Measurements from ENCODE around the gene ZEB2.

Gene ZEB2

DNA sequence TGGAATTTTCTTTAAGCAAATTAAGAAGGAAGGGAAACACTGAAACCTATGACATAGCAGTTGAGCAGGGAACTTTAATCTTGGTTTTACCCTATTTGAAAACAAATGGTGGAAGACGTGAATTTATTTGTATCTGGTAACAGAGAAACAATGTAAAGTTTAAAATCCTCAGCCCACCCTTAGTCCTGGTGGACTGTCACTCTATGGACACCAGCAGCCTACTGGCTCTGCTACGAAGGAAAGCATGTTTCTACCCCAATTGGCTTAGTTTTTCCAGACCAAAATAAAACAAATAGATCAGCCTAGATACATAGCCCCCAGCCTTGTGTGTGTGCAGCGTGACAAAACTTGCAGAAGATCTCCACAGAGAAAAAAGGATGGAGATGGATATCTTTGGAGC lies 7.4 kb downstream of the ZEB2 start:
- DNase-seq: no peak

- DNase-seq: no peak
Measured at GRCh38 chr2:144511937-144512336, 8.0 kb downstream of the ZEB2 start.

DNA sequence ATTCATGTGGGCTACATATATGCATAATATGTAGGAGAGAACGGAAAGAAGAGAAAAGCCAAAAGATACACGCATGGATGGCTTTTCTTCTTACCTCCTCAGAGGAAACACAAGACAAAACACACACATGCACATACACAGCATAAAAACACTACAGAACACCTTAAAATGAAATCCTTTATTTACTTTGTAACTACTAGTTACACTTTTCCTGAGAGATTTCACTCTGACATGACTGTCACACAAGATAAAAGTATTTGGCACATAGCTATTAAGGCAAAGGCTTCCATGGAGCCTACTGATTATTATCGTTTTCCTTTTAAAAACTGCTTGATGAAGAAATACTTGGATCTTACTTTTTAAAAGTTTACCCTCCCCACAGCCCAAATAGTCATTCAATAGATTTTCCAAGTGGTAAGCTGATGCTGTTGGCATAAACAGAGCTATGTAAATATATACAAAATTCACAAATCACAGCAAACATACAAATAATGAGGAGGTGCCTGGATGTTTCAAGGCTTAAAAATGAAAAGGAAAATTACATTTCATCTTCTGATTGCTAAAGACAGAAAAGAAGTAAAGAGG lies 8.6 kb downstream of the ZEB2 start:
- no peak for DNase-seq

- DNase-seq: peak; percentile 72 to 77
Measured at GRCh38 chr2:144510294-144510991, 9.5 kb downstream of the ZEB2 start.

DNA sequence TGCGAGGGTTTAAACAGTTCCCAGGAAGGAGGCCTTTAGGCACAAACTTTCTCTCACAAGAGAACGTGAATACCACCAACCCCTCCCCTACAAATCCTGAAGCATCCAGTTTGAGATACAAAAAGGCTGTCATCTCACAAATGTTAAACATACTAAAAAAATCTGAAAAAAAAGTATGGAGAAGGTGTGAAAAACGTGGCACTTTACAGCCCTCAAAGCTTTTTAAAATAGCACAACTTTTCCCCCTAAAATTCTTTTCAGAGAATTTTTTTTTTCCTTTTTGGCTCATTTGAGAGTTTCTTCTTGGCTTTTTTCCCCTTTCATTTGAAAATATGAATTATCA lies 10.1 kb downstream of the ZEB2 start:
- DNase-seq: no peak

GRCh38 chr2:144509001-144509878 lies 10.7 kb downstream of the ZEB2 start:
- no peak for DNase-seq

DNA sequence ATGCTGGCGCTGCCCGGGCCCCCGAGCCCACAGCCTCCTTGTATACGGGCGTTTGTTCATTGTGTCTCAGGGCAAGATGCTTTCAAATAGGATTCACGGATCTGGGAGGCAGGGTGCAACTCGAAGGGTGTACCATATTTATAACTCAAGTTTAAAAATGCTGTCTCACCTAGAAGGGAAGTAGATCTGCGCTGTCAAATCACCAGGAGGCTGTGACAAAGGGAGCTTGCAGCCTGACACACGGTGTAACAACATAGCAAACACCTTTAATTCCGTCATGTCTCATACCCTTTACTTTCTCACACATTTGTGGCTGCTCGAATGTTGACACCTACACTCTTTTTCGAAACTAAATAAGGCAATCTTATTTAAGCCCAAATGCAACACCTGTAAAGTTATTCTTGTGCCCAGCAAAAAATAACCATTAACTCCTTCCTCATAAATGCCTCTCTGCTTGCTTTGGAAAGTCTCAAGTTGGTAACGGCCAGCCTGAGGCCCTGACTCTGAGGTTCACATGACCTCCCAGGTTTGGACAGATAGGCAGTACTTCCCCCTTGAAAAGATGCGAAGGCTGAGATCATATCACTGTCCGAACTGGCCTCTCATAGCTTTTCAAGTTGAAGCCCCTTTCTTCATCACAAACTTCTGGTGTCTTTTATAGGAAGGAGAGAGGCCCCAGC lies 11.6 kb downstream of the ZEB2 start:
- peak; percentile 56 to 61 for DNase-seq

DNA sequence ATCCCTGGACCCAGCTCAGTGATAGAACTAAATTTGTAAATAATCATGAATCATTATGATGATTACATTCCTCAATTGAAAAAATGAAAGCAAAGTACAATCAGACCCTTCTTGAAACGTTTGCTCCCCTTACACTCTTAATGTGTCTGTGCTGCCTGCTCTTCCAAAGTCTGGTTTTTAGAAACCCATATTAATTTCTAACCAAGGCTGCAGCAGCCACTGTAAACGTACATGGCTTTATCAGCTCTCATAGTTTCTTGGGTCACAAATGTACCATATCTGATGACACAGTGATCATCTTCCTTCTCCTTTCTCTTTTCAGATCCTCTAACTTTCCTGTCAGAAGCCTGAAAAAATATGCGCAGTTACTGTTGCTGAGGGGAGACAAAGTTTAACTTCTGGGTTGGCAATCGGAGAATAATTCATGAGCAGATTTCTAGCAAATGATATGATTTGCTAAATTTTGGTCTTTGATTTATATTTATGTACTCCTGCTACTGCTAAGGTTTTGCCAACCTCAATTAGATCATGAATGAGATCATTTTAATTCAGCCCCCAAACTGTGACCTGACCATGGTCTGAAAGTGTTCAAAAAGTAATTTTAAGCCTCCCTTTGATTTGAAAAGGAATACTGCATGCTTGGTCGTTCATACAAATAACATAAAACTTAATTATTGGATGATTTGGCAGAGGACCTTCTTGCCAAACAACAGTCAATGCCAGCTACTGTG lies 12.3 kb downstream of the ZEB2 start:
- no peak for DNase-seq

DNA sequence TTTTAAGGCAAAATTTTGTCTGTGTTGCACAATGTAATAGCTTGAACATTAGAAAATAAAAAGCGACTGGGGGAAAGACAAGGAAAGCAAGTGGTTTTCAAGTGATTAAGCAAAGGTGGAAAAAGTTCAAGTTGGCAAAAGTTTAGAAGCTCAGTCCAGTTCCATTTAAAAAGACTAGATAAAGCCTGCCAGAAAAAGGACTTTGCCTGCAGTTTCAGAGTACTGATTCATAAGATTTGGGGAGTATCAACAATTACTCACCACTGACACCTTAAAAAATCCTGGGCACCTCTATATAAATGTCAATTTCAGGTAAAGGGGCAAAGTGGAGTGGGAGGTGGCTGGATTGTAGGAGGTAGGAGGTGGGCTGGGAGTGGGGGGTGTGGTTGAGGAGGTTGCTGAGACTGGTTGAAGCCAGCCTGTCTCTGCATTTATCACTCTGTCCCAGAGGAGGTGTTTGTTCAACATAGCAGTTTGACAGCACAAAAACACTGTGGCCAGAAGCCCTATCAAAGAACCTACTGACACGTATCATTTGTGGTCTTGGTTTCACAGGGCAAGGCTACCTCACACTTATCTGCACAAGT lies 14.6 kb downstream of the ZEB2 start:
- DNase-seq: peak; percentile 55 to 62

DNA sequence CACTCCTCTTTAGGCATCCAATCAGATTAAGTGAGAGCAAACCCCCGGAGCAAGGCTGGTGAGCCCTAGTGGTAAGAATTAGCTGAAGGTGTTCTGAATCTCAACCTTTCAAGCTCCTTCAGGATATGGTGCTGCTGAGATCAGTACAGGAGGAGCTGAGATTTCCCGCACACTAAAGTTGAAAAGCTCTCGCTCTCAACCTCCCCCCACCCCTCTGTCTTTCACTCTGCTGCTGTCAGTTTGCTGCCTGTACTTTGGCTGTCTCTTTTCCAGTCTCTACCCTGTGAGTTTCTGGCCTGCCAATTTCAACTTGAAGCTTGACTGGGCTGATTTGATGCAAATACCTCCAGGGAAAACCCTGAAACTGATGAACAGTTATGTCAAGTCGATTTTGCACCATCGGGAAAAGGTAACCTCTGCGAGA lies 15.7 kb downstream of the ZEB2 start:
- DNase-seq: no peak

GRCh38 chr2:144503242-144503641 lies 16.7 kb downstream of the ZEB2 start:
- no peak for DNase-seq

DNA sequence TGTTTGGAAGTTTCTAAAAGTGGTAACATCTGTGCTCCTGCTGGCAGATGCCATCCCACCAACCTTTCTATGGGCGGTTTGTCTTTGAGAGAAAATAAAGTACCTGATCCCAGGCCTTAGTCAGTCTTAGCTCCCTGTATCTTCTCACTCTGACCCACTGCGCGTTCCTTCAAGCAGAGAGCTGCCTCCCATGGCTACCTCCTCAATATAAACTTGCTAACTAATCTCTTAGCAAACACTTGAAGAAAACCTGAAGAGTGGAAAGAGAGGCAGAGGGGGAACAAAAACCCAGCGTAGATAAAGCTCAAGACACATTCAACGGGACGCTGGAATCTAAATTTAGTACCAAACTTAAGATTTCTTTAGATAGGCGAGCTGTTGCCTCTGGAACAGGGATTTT lies 17.6 kb downstream of the ZEB2 start:
- DNase-seq: no peak

GRCh38 chr2:144501627-144502026 lies 18.3 kb downstream of the ZEB2 start:
- DNase-seq: no peak

- DNase-seq: no peak
Measured at GRCh38 chr2:144501118-144501517, 18.8 kb downstream of the ZEB2 start.

- DNase-seq: no peak
Measured at GRCh38 chr2:144500563-144500962, 19.4 kb downstream of the ZEB2 start.

- DNase-seq: no peak
Measured at GRCh38 chr2:144498277-144498676, 21.6 kb downstream of the ZEB2 start.

DNA sequence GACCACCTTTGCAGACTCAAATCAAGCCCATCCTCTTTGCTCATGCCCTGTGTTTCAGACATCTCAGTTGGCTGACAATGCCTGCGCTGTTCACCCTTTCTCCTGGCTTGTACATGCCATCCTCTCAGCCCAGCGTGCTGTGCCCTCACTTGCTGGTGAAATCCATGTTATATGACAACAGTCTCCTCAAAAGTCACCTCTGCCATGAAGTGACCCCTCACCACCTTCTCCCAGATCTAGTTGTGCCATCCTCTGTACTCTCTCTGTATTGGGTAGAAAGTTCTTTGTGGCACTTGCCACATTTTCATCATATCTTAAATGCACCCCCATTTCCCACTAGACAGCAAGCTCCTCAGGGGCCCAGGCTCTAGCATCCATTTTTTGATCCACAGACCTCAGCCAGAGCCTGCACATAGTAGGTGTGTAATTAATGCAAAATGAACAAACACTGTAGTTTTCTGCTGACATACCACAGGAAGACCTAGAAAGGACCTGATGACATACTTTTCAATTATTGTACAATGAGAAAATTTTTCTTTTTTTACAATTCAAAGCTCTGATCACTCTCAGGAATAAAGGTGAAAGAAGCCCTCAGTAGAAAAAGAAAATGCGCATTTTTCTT lies 22.8 kb downstream of the ZEB2 start:
- no peak for DNase-seq

DNA sequence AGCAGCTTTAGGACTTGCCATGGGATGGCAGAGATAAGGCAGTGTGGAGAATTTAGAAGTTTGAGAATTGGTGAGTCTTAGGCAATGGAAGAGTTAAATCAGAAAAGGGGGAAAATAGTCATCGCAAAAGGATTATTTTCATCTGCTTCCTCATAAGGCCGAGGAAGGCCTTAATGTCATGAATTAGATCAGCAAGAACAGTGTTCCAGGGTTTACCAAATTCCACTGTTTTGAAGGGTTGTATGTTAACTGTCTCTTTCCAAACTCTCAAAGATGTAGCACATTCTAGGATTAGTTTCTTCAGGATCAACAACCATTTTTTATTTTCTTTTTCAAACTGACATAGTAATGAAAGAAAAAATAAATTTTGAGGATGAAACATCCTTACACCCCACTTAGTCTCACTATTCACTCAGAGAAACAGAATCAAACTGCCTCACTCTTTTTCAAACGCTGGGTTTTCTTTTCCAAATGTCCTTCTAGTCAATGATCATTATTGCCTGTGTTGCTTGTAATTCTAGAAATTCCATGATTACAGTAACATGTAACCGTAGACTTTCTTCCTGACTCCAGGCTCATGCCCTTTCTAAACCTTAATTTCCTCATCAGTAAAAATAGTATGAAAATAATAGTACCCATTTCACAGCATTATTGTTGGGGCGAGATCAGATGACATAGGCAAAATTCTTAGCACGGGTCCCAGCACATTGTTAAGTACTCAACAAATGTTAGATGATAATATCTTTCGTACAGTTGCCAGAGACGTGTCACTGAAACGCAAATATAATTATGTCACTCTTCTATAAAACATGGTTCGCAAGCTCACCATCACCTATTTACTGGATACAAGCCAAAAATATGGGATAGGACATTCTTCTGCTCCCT lies 23.6 kb downstream of the ZEB2 start:
- DNase-seq: no peak

DNA sequence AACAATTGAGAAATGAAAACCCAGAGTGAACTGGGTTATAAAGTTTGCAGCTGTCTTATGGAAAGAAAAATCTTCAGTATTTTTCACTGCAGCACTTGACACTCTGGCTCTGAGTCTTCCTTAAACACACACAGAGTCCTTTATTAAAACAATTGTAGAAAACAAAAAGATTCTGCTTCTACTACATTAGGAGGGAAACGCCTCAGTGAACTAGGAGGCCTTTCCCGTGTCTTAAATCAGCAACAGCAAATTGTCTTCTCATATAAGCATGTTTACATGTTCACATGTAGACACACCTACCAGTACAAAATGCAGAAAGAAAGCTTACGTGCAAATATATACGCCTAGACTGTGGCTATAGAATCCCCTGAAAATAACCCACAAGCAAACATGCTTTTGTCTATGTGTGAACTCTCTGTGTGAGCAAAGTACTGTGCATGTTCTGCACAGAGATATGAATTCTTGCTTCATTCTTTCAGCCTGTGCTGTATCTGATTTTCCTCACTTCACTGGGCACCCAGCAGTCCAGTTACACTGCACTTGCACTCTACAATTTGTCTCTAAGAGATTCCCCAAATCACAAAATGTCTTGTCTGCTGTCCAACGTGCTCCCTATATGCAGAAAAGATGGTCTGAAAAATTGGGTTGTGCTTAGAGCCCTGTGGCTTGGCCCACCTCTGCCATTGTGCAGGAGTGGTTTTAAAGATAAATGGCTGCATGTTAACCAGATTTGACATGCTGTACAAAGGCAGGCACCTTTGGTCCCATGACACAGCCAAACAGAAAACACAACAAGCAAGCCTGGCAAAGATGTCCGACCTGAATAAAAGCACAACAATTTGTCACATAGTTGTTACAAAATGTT lies 24.5 kb downstream of the ZEB2 start:
- no peak for DNase-seq

Data from CD4-positive, alpha-beta T cell treated with Interleukin-1 beta for 1 hour (primary cell).